HepG2 (cell line): ENCODE measurements around the gene EFNA2. TPM values are rescaled to one million over a fixed set of nuclear protein-coding genes. Genes with fewer than 3 reads are reported as not detected.

Experiments
- DMTF1 ChIP-seq: sonication (generic); formaldehyde crosslinking; IDR thresholded peaks from 2 replicates; pipeline ENCODE4 v1.4.0; 2020; ENCODE audit warnings: mild to moderate bottlenecking, missing genetic modification reagents
- GZF1 ChIP-seq: sonication (generic); formaldehyde crosslinking; IDR thresholded peaks from 2 replicates; pipeline ENCODE4 v1.5.1; 2020; ENCODE audit warnings: mild to moderate bottlenecking, missing genetic modification reagents
- HNRNPH1 ChIP-seq: fragments of 200-400 bp; formaldehyde crosslinking; optimal IDR thresholded peaks from 2 replicates; pipeline ENCODE3; 2017; ENCODE audit warnings: mild to moderate bottlenecking, low read depth, low read length
- KMT2A ChIP-seq: sonication (generic); formaldehyde crosslinking; IDR thresholded peaks from 2 replicates; pipeline ENCODE4 v1.4.0; 2020; ENCODE audit warnings: missing genetic modification reagents
- NONO ChIP-seq, 2 experiments: fragments of 450-650 bp in 1 of 2; sonication (generic) in 1 of 2; formaldehyde crosslinking in 1 of 2; IDR thresholded peaks in 1 of 2; conservative IDR thresholded peaks in 1 of 2; 2 replicates each; pipeline versions ENCODE4 v1.6.1 to v1.8.0; 2017 to 2022; ENCODE audit warnings: mild to moderate bottlenecking in 1 of 2, missing genetic modification reagents in 1 of 2, moderate library complexity in 1 of 2
- SOX13 ChIP-seq, 3 experiments: fragments of 450-650 bp in 1 of 3; sonication (generic) in 1 of 3; formaldehyde crosslinking in 1 of 3; IDR thresholded peaks in 2 of 3; conservative IDR thresholded peaks in 1 of 3; 2 replicates each; pipeline versions ENCODE4 v1.5.0 to v1.6.1; 2016 to 2020; ENCODE audit warnings: antibody characterized with exemption in 1 of 3, mild to moderate bottlenecking in 1 of 3, missing compliant biosample characterization in 1 of 3, missing genetic modification reagents in 1 of 3, moderate library complexity in 1 of 3
- SP1 ChIP-seq, 2 experiments: fragments of 450-650 bp in 1 of 2; sonication (generic) in 1 of 2; formaldehyde crosslinking in 1 of 2; IDR thresholded peaks; 2 replicates each; pipeline versions ENCODE4 v1.4.0 to v1.6.1; 2016 to 2020; ENCODE audit warnings: missing genetic modification reagents in 1 of 2
- TEF ChIP-seq: sonication (generic); formaldehyde crosslinking; IDR thresholded peaks from 2 replicates; pipeline ENCODE4 v1.5.0; 2020; ENCODE audit warnings: missing genetic modification reagents
- TFAP4 ChIP-seq: sonication (generic); IDR thresholded peaks from 2 replicates; pipeline ENCODE4 v1.6.1; 2016; ENCODE audit warnings: low read depth, borderline replicate concordance
- ZNF143 ChIP-seq: sonication (generic); formaldehyde crosslinking; IDR thresholded peaks from 2 replicates; pipeline ENCODE4 v1.4.0; 2020; ENCODE audit warnings: missing genetic modification reagents
- ZNF430 ChIP-seq: sonication (generic); formaldehyde crosslinking; IDR thresholded peaks from 2 replicates; pipeline ENCODE4 v1.9.0; 2021; ENCODE audit warnings: mild to moderate bottlenecking, missing genetic modification reagents
- ZNF652 ChIP-seq: IDR thresholded peaks from 2 replicates; pipeline ENCODE4 v1.6.1; 2016; ENCODE audit warnings: low read depth, borderline replicate concordance
- polyA plus RNA-seq, 8 experiments: library from polyadenylated mRNA; depleted of rRNA in 3 of 8; stranded (reverse) in 7 of 8; unstranded in 1 of 8; fragments of >200 nt; fragmentation: Illumina TruSeq in 4 of 8; extraction: Trizol in 4 of 8; gene quantifications; 2 replicates each; pipeline versions ENCODE4 v1.2.1 to v1.2.3, GENCODE V29; 2011 to 2016; ENCODE audit warnings: low read depth in 4 of 8, missing spikeins in 1 of 8, mixed read lengths in 1 of 8; ENCODE audit not compliant: insufficient read depth in 1 of 8
- total RNA-seq, 5 experiments: library from RNA; depleted of rRNA; stranded (reverse); fragments of >200 nt; fragmentation: Illumina TruSeq; extraction: Trizol; gene quantifications; 2 replicates each; pipeline ENCODE4 v1.2.3, GENCODE V29; 2016; ENCODE audit warnings: low read depth in 1 of 5
- TF ChIP-seq, protein P1 (sequence below): sonication (generic); formaldehyde crosslinking; IDR thresholded peaks from 2 replicates; pipeline ENCODE4 v1.5.1; 2020; ENCODE audit warnings: missing genetic modification reagents, mild to moderate bottlenecking, borderline replicate concordance
- TF ChIP-seq, protein P2 (sequence below): sonication (generic); formaldehyde crosslinking; IDR thresholded peaks from 2 replicates; pipeline ENCODE4 v1.8.0; 2022; ENCODE audit warnings: missing genetic modification reagents, low read depth, mild to moderate bottlenecking, borderline replicate concordance
- TF ChIP-seq, protein P3 (sequence below): sonication (generic); formaldehyde crosslinking; IDR thresholded peaks from 2 replicates; pipeline ENCODE4 v1.4.0; 2020; ENCODE audit warnings: mild to moderate bottlenecking, missing genetic modification reagents
- TF ChIP-seq, protein P4 (sequence below): sonication (generic); formaldehyde crosslinking; IDR thresholded peaks from 2 replicates; pipeline ENCODE4 v1.4.0; 2020; ENCODE audit warnings: mild to moderate bottlenecking, missing genetic modification reagents

The EFNA2 gene
- total and polyA plus RNA-seq, 2 of the 13 experiments (the other 11 are each of a cell fraction or from before 2014, with no cell fraction given) = 6.0 to 9.9 TPM

- TF ChIP-seq, protein P1, sequence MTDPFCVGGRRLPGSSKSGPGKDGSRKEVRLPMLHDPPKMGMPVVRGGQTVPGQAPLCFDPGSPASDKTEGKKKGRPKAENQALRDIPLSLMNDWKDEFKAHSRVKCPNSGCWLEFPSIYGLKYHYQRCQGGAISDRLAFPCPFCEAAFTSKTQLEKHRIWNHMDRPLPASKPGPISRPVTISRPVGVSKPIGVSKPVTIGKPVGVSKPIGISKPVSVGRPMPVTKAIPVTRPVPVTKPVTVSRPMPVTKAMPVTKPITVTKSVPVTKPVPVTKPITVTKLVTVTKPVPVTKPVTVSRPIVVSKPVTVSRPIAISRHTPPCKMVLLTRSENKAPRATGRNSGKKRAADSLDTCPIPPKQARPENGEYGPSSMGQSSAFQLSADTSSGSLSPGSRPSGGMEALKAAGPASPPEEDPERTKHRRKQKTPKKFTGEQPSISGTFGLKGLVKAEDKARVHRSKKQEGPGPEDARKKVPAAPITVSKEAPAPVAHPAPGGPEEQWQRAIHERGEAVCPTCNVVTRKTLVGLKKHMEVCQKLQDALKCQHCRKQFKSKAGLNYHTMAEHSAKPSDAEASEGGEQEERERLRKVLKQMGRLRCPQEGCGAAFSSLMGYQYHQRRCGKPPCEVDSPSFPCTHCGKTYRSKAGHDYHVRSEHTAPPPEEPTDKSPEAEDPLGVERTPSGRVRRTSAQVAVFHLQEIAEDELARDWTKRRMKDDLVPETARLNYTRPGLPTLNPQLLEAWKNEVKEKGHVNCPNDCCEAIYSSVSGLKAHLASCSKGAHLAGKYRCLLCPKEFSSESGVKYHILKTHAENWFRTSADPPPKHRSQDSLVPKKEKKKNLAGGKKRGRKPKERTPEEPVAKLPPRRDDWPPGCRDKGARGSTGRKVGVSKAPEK (CRISPR knock-in tag) = no peak
- TF ChIP-seq HNRNPH1 (no peak), KMT2A (CRISPR knock-in tag) (no peak), DMTF1 (CRISPR knock-in tag) (0 out of 2 replicates have a peak, but pooled peaks have one; percentile 45), NONO (IDR thresholded peaks at IDR 0.05) (no peak), NONO (CRISPR knock-in tag; conservative IDR thresholded peaks at IDR 0.05) (peak; percentile 94), TEF (CRISPR knock-in tag) (no peak), GZF1 (CRISPR knock-in tag) (0 out of 2 replicates have a peak, but pooled peaks have one; percentile 42), ZNF143 (CRISPR knock-in tag) (no peak; the same call in 1 of the 2 replicates), ZNF430 (CRISPR knock-in tag) (peak; percentile 94), TFAP4 (no peak; the same call in none of the 2 replicates), SOX13 (IDR thresholded peaks at IDR 0.05) (peak; percentile 49; the same call in 1 of the 2 replicates), SOX13 (CRISPR knock-in tag; conservative IDR thresholded peaks at IDR 0.05 in 1 of 2, IDR thresholded peaks at IDR 0.05 in 1 of 2) (peak in 1 of 2 experiments; percentile 84; a peak in 2 of 4 replicates), SP1 (IDR thresholded peaks at IDR 0.05) (no peak), SP1 (CRISPR knock-in tag; IDR thresholded peaks at IDR 0.05) (peak; percentile 79), ZNF652 (CRISPR knock-in tag) (peak; percentile 51; the same call in 1 of the 2 replicates)
- TF ChIP-seq, protein P2, sequence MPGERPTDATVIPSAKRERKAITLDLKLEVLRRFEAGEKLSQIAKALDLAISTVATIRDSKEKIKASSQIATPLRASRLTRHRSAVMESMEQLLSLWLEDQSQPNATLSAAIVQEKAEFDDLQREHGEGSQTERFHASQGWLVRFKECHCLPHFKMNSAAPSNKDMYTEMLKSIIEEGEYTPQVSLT (CRISPR knock-in tag) = no peak
- TF ChIP-seq, protein P3, sequence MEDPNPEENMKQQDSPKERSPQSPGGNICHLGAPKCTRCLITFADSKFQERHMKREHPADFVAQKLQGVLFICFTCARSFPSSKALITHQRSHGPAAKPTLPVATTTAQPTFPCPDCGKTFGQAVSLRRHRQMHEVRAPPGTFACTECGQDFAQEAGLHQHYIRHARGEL (CRISPR knock-in tag) = no peak
- TF ChIP-seq, protein P4, sequence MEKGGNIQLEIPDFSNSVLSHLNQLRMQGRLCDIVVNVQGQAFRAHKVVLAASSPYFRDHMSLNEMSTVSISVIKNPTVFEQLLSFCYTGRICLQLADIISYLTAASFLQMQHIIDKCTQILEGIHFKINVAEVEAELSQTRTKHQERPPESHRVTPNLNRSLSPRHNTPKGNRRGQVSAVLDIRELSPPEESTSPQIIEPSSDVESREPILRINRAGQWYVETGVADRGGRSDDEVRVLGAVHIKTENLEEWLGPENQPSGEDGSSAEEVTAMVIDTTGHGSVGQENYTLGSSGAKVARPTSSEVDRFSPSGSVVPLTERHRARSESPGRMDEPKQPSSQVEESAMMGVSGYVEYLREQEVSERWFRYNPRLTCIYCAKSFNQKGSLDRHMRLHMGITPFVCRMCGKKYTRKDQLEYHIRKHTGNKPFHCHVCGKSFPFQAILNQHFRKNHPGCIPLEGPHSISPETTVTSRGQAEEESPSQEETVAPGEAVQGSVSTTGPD (CRISPR knock-in tag) = peak; percentile 25; the same call in 1 of the 2 replicates
Measured at GRCh38 chr19:1244693-1245451, 40.8 kb upstream of the EFNA2 start (continued).
